ENCODE results near the gene TMEM69.

The TMEM69 gene

GRCh38 chr1:45687754-45688740, at the start of gene TMEM69:
TMEM69 (plus strand) TSS chr1:45688181; CDS start chr1:45691069, 2,888 bp downstream.
- DNase-seq (ENCODE audit: extremely low spot score) = peak; percentile 72
- CTCF ChIA-PET = no interaction called here
- POLR2A ChIA-PET = interaction anchor here (0.7 to 2.1 kb wide), 6 partner anchors 10 to 166 kb away, joined by 3 to 16 read pairs (median 6); partner anchors contain the start of genes IPP, MAST2 and PRDX1
- TF ChIP-seq LEF1 (IDR thresholded peaks at IDR 0.05; ENCODE audit: borderline replicate concordance) (no peak), BHLHE40 (IDR thresholded peaks at IDR 0.05; ENCODE audit: borderline replicate concordance) (no peak), ELF4 (IDR thresholded peaks at IDR 0.05) (peak; percentile 56; the same call in 1 of the 2 replicates), FOXA1 (IDR thresholded peaks at IDR 0.05) (no peak), SP1 (IDR thresholded peaks at IDR 0.05) (no peak), CTBP1 (IDR thresholded peaks at IDR 0.05; ENCODE audit: borderline replicate concordance) (no peak; the same call in 1 of the 2 replicates), ZNF384 (IDR thresholded peaks at IDR 0.05) (no peak), TARDBP (IDR thresholded peaks at IDR 0.05) (no peak), HDGF (IDR thresholded peaks at IDR 0.05; ENCODE audit: borderline replicate concordance) (no peak), L3MBTL2 (conservative IDR thresholded peaks at IDR 0.05) (peak; percentile 65), FOXK2 (IDR thresholded peaks at IDR 0.05) (peak; percentile 87; the same call in 1 of the 2 replicates), NFRKB (IDR thresholded peaks at IDR 0.05) (peak; percentile 61; the same call in 1 of the 2 replicates), ARNT (IDR thresholded peaks at IDR 0.05) (no peak)

- CTCF ChIA-PET = interaction anchor here (0.6 kb wide), 1 partner anchor 399 kb away, joined by 3 read pairs; no protein-coding TSS in a partner anchor
- TF ChIP-seq BHLHE40 (IDR thresholded peaks at IDR 0.05; ENCODE audit: borderline replicate concordance) (no peak), NFRKB (IDR thresholded peaks at IDR 0.05) (no peak), ELF4 (IDR thresholded peaks at IDR 0.05) (no peak), PKNOX1 (IDR thresholded peaks at IDR 0.05) (no peak), LEF1 (IDR thresholded peaks at IDR 0.05; ENCODE audit: borderline replicate concordance) (no peak), SP1 (IDR thresholded peaks at IDR 0.05) (no peak), TARDBP (IDR thresholded peaks at IDR 0.05) (no peak), FOXA1 (IDR thresholded peaks at IDR 0.05) (no peak), L3MBTL2 (conservative IDR thresholded peaks at IDR 0.05) (no peak), ARNT (IDR thresholded peaks at IDR 0.05) (no peak), CTBP1 (IDR thresholded peaks at IDR 0.05; ENCODE audit: borderline replicate concordance) (no peak), FOXM1 (IDR thresholded peaks at IDR 0.05; ENCODE audit: borderline replicate concordance) (no peak), ZNF384 (IDR thresholded peaks at IDR 0.05) (no peak), HDGF (IDR thresholded peaks at IDR 0.05; ENCODE audit: borderline replicate concordance) (no peak), FOXK2 (IDR thresholded peaks at IDR 0.05) (no peak), SUZ12 (IDR thresholded peaks at IDR 0.05) (no peak)
- POLR2A ChIA-PET = no interaction called here
- DNase-seq (ENCODE audit: extremely low spot score) = no peak
These were observed 47.7 kb upstream of the TMEM69 start for GRCh38 chr1:45640293-45640692.

- POLR2A ChIA-PET = interaction anchor here (1.4 kb wide), 1 partner anchor 43 kb away, joined by 3 read pairs; the partner anchor contains the start of gene GPBP1L1
- DNase-seq (ENCODE audit: extremely low spot score) = no peak
- CTCF ChIA-PET = no interaction called here
- TF ChIP-seq TARDBP (IDR thresholded peaks at IDR 0.05) (no peak), SP1 (IDR thresholded peaks at IDR 0.05) (no peak), ARNT (IDR thresholded peaks at IDR 0.05) (no peak), L3MBTL2 (conservative IDR thresholded peaks at IDR 0.05) (no peak), LEF1 (IDR thresholded peaks at IDR 0.05; ENCODE audit: borderline replicate concordance) (no peak), CTBP1 (IDR thresholded peaks at IDR 0.05; ENCODE audit: borderline replicate concordance) (no peak), HDGF (IDR thresholded peaks at IDR 0.05; ENCODE audit: borderline replicate concordance) (no peak), SUZ12 (IDR thresholded peaks at IDR 0.05) (no peak), ZNF384 (IDR thresholded peaks at IDR 0.05) (no peak), NFRKB (IDR thresholded peaks at IDR 0.05) (no peak), FOXM1 (IDR thresholded peaks at IDR 0.05; ENCODE audit: borderline replicate concordance) (no peak), PKNOX1 (IDR thresholded peaks at IDR 0.05) (no peak), BHLHE40 (IDR thresholded peaks at IDR 0.05; ENCODE audit: borderline replicate concordance) (no peak), FOXA1 (IDR thresholded peaks at IDR 0.05) (no peak), ELF4 (IDR thresholded peaks at IDR 0.05) (no peak)
These were observed 44.7 kb upstream of the TMEM69 start for GRCh38 chr1:45643321-45643720.

- ChIA-PET CTCF (no interaction called here), POLR2A (no interaction called here)
- TF ChIP-seq L3MBTL2 (conservative IDR thresholded peaks at IDR 0.05) (no peak), BHLHE40 (IDR thresholded peaks at IDR 0.05; ENCODE audit: borderline replicate concordance) (no peak), LEF1 (IDR thresholded peaks at IDR 0.05; ENCODE audit: borderline replicate concordance) (no peak), SP1 (IDR thresholded peaks at IDR 0.05) (no peak), FOXK2 (IDR thresholded peaks at IDR 0.05) (no peak), SUZ12 (IDR thresholded peaks at IDR 0.05) (no peak), PKNOX1 (IDR thresholded peaks at IDR 0.05) (no peak), TARDBP (IDR thresholded peaks at IDR 0.05) (no peak), FOXM1 (IDR thresholded peaks at IDR 0.05; ENCODE audit: borderline replicate concordance) (no peak), ARNT (IDR thresholded peaks at IDR 0.05) (no peak)
- DNase-seq (ENCODE audit: extremely low spot score) = no peak
These were observed 44.0 kb upstream of the TMEM69 start for GRCh38 chr1:45643978-45644377.

- TF ChIP-seq BHLHE40 (IDR thresholded peaks at IDR 0.05; ENCODE audit: borderline replicate concordance) = no peak
- TF ChIP-seq HDGF (IDR thresholded peaks at IDR 0.05; ENCODE audit: borderline replicate concordance) = no peak
- TF ChIP-seq FOXK2 (IDR thresholded peaks at IDR 0.05) = no peak
- no peak for TF ChIP-seq CTBP1 (IDR thresholded peaks at IDR 0.05; ENCODE audit: borderline replicate concordance)
- TF ChIP-seq SP1 (IDR thresholded peaks at IDR 0.05) = no peak
- no peak for TF ChIP-seq PKNOX1 (IDR thresholded peaks at IDR 0.05)
- TF ChIP-seq TARDBP (IDR thresholded peaks at IDR 0.05) = no peak
- TF ChIP-seq L3MBTL2 (conservative IDR thresholded peaks at IDR 0.05) = no peak
- no peak for TF ChIP-seq FOXA1 (IDR thresholded peaks at IDR 0.05)
- TF ChIP-seq FOXM1 (IDR thresholded peaks at IDR 0.05; ENCODE audit: borderline replicate concordance) = no peak
- ChIA-PET POLR2A (no interaction called here), CTCF (no interaction called here)
- DNase-seq (ENCODE audit: extremely low spot score) = no peak
These were observed 43.3 kb upstream of the TMEM69 start for GRCh38 chr1:45644661-45645060.
